ENCODE results near the gene CLCN6. TPM values are rescaled to one million over a fixed set of nuclear protein-coding genes. Genes with fewer than 3 reads are reported as not detected.

The CLCN6 gene
- total RNA-seq, 1 donor: 21.0 TPM

GRCh38 chr1:11774753-11775152 is 31.2 kb upstream of the CLCN6 start:
- Histone ChIP-seq H3K4me1 (ENCODE audit: insufficient read depth, low read length) (no peaks in the 10 kb centered on the region), H2AFZ (ENCODE audit: low read length) (no peak overlapping the region), H3K27ac (ENCODE audit: low read depth, low read length) (no peak overlapping the region), H3K4me3 (ENCODE audit: insufficient read depth, low read length) (no peak overlapping the region), H3K36me3 (ENCODE audit: insufficient read depth, low read length) (no peaks in the 10 kb centered on the region), H4K20me1 (ENCODE audit: insufficient read depth, low read length) (no peaks in the 10 kb centered on the region), H3K79me2 (ENCODE audit: insufficient read depth, low read length) (no peaks in the 10 kb centered on the region), H3K4me2 (ENCODE audit: insufficient read depth, low read length) (no peak overlapping the region), H3K9me3 (ENCODE audit: low read depth, low read length) (no peaks in the 10 kb centered on the region), H3K27me3 (ENCODE audit: insufficient read depth, low read length) (no peaks in the 10 kb centered on the region)
- no peak for DNase-seq (ENCODE audit: insufficient read length, low spot score, missing footprints)
- no peak for TF ChIP-seq CTCF (IDR thresholded peaks at IDR 0.05; ENCODE audit: extremely low read depth, low read depth, low read length)

- TF ChIP-seq CTCF (IDR thresholded peaks at IDR 0.05; ENCODE audit: extremely low read depth, low read depth, low read length): no peak
- Histone ChIP-seq H3K27ac (ENCODE audit: low read depth, low read length) (no peak overlapping the region), H3K9me3 (ENCODE audit: low read depth, low read length) (no peaks in the 10 kb centered on the region), H2AFZ (ENCODE audit: low read length) (no peak overlapping the region), H3K36me3 (ENCODE audit: insufficient read depth, low read length) (no peaks in the 10 kb centered on the region), H3K79me2 (ENCODE audit: insufficient read depth, low read length) (no peaks in the 10 kb centered on the region), H4K20me1 (ENCODE audit: insufficient read depth, low read length) (no peaks in the 10 kb centered on the region), H3K27me3 (ENCODE audit: insufficient read depth, low read length) (no peaks in the 10 kb centered on the region), H3K4me2 (ENCODE audit: insufficient read depth, low read length) (no peak overlapping the region), H3K4me1 (ENCODE audit: insufficient read depth, low read length) (no peaks in the 10 kb centered on the region), H3K4me3 (ENCODE audit: insufficient read depth, low read length) (no peak overlapping the region)
- peak; percentile 49 for DNase-seq (ENCODE audit: insufficient read length, low spot score, missing footprints)
Observed at GRCh38 chr1:11777658-11778322, 28.2 kb upstream of the CLCN6 start.

GRCh38 chr1:11778336-11778735 is 27.7 kb upstream of the CLCN6 start:
- Histone ChIP-seq H3K27ac (ENCODE audit: low read depth, low read length) (no peak overlapping the region), H3K9me3 (ENCODE audit: low read depth, low read length) (no peaks in the 10 kb centered on the region), H3K4me1 (ENCODE audit: insufficient read depth, low read length) (no peaks in the 10 kb centered on the region), H3K36me3 (ENCODE audit: insufficient read depth, low read length) (no peaks in the 10 kb centered on the region), H3K4me3 (ENCODE audit: insufficient read depth, low read length) (no peak overlapping the region), H3K79me2 (ENCODE audit: insufficient read depth, low read length) (no peaks in the 10 kb centered on the region), H3K4me2 (ENCODE audit: insufficient read depth, low read length) (no peak overlapping the region), H4K20me1 (ENCODE audit: insufficient read depth, low read length) (no peaks in the 10 kb centered on the region), H2AFZ (ENCODE audit: low read length) (no peak overlapping the region), H3K27me3 (ENCODE audit: insufficient read depth, low read length) (no peaks in the 10 kb centered on the region)
- TF ChIP-seq CTCF (IDR thresholded peaks at IDR 0.05; ENCODE audit: extremely low read depth, low read depth, low read length): no peak
- no peak for DNase-seq (ENCODE audit: insufficient read length, low spot score, missing footprints)

GRCh38 chr1:11778844-11779623 is 27.0 kb upstream of the CLCN6 start:
- no peaks in the 10 kb centered on the region for H4K20me1 ChIP-seq (ENCODE audit: insufficient read depth, low read length)
- no peaks in the 10 kb centered on the region for H3K27me3 ChIP-seq (ENCODE audit: insufficient read depth, low read length)
- no peak for DNase-seq (ENCODE audit: insufficient read length, low spot score, missing footprints)
- TF ChIP-seq CTCF (IDR thresholded peaks at IDR 0.05; ENCODE audit: extremely low read depth, low read depth, low read length): no peak
- H3K9me3 ChIP-seq (ENCODE audit: low read depth, low read length): no peaks in the 10 kb centered on the region
- H3K4me2 ChIP-seq (ENCODE audit: insufficient read depth, low read length): no peak overlapping the region
- H2AFZ ChIP-seq (ENCODE audit: low read length): no peak overlapping the region
- no peaks in the 10 kb centered on the region for H3K36me3 ChIP-seq (ENCODE audit: insufficient read depth, low read length)
- no peaks in the 10 kb centered on the region for H3K4me1 ChIP-seq (ENCODE audit: insufficient read depth, low read length)
- no peak overlapping the region for H3K4me3 ChIP-seq (ENCODE audit: insufficient read depth, low read length)
- no peaks in the 10 kb centered on the region for H3K79me2 ChIP-seq (ENCODE audit: insufficient read depth, low read length)
- H3K27ac ChIP-seq (ENCODE audit: low read depth, low read length): no peak overlapping the region

All from osteoblast (primary cell).